ENCODE results near the gene SLC38A11.

- TF ChIP-seq CTCF (IDR thresholded peaks at IDR 0.05), result no peak
- no peak for TF ChIP-seq POLR2A (IDR thresholded peaks at IDR 0.05)
- no peak for TF ChIP-seq POLR2AphosphoS5 (IDR thresholded peaks at IDR 0.05)
- no peak for TF ChIP-seq EP300 (IDR thresholded peaks at IDR 0.05; ENCODE audit: low read depth)
Measured at GRCh38 chr2:164905307-164905706, 50.0 kb downstream of the SLC38A11 start.
